Measurements from ENCODE around the gene PRELID3B.

PRELID3B gene

DNA sequence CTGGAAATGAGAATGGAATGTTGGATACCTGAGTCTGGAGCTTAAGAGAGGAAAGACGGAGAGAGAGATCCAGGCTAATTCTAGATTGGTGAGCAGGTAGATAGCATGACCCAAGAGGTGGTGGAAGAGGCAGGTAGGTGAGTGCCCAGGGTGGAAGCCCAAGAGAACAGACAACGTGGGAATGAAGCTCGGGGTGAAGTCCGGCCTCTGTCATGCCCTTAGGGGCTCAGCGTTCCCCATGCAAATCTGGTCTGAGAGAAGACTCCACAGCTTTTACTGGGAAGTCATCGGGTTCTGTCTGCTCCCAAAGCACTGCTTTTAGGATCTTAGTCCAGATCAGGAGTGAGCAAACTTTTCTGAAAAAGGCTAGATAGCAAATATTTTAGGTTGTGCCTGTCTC is 57.9 kb downstream of the PRELID3B start:
- Mint-ChIP-seq H3K9me3 (peaks cover 0 to 3% of the 10 kb centered on the region in 2 donors), H3K27me3 (no peaks in the 10 kb centered on the region), H3K36me3 (peaks cover 23 to 44% of the 10 kb centered on the region in 2 donors), H3K27ac (peak overlapping the region; percentile 4), H3K4me1 (peaks cover 26 to 49% of the 10 kb centered on the region in 2 donors), H3K4me3 (no peak overlapping the region)
- DNase-seq (no peak), ATAC-seq (replicated peaks) (no peak)
